22Rv1 (cell line): ENCODE measurements around the gene EXOC2.

ENCODE experiments used
- ZFX ChIP-seq: fragments of 450-650 bp; IDR thresholded peaks from 2 replicates; pipeline ENCODE4 v1.6.1; 2017; ENCODE audit warnings: antibody characterized with exemption, borderline replicate concordance
- TF ChIP-seq, protein P1 (sequence below): fragments of 450-650 bp; IDR thresholded peaks from 2 replicates; pipeline ENCODE4 v1.5.1; 2017; ENCODE audit warnings: mild to moderate bottlenecking

DNA sequence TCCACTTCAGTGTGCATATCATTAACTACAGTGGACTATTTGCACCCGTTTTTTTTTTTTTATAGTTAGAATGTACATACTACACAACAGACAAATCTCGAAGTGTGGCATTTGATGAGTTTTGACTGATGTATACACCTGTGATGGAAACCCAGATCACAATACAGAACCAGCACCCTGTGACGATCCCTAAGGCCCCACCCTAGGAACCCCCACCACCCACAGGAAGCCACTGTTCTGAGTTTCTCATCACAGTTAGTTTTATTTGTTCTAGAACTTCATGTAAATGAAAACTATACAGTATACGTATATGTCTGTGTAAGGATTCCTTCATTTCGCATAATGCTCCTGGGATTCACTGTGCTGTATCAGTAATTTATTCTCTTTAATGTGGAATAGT, 198.5 kb downstream of the EXOC2 start:
- TF ChIP-seq, protein P1, sequence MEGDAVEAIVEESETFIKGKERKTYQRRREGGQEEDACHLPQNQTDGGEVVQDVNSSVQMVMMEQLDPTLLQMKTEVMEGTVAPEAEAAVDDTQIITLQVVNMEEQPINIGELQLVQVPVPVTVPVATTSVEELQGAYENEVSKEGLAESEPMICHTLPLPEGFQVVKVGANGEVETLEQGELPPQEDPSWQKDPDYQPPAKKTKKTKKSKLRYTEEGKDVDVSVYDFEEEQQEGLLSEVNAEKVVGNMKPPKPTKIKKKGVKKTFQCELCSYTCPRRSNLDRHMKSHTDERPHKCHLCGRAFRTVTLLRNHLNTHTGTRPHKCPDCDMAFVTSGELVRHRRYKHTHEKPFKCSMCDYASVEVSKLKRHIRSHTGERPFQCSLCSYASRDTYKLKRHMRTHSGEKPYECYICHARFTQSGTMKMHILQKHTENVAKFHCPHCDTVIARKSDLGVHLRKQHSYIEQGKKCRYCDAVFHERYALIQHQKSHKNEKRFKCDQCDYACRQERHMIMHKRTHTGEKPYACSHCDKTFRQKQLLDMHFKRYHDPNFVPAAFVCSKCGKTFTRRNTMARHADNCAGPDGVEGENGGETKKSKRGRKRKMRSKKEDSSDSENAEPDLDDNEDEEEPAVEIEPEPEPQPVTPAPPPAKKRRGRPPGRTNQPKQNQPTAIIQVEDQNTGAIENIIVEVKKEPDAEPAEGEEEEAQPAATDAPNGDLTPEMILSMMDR, result no peak
- TF ChIP-seq ZFX, result no peak
